HG02870 (cell line): ENCODE measurements around the gene ZNF493.

Source experiments
- ATAC-seq: cut with Tn5 transposase; IDR thresholded peaks from one replicate; pipeline ENCODE4 v1.9.1; 2021; ENCODE audit warnings: mild to moderate bottlenecking, moderate library complexity; ENCODE audit not compliant: unreplicated experiment

Gene ZNF493

GRCh38 chr19:21396893-21397572 is at the start of gene ZNF493:
ZNF493 (plus strand) TSS chr19:21397133; CDS start chr19:21397238, 105 bp downstream.
- ATAC-seq, result peak; percentile 99

GRCh38 chr19:21352830-21353229 is 44.1 kb upstream of the ZNF493 start:
- ATAC-seq, result no peak

GRCh38 chr19:21358768-21359451 is 38.0 kb upstream of the ZNF493 start, which contains the start of gene ZNF738:
ZNF738 (plus strand) TSS chr19:21359000; CDS start chr19:21359141, 141 bp downstream.
- peak; percentile 98 for ATAC-seq

- ATAC-seq, result no peak
Measured at GRCh38 chr19:21362291-21362690, 34.6 kb upstream of the ZNF493 start.

GRCh38 chr19:21383980-21384582 is 12.9 kb upstream of the ZNF493 start:
- no peak for ATAC-seq

GRCh38 chr19:21396121-21396520 is 812 bp upstream of the ZNF493 start:
- ATAC-seq, result no peak

- ATAC-seq, result no peak
Measured at GRCh38 chr19:21398851-21399250, 1.9 kb downstream of the ZNF493 start.

GRCh38 chr19:21402303-21402985 is 5.5 kb downstream of the ZNF493 start:
- ATAC-seq, result no peak

- no peak for ATAC-seq
Measured at GRCh38 chr19:21410166-21410565, 13.2 kb downstream of the ZNF493 start.

- ATAC-seq, result no peak
Measured at GRCh38 chr19:21422244-21422643, 25.3 kb downstream of the ZNF493 start.

GRCh38 chr19:21423057-21424041 is 26.4 kb downstream of the ZNF493 start:
- ATAC-seq, result no peak

- ATAC-seq, result no peak
Measured at GRCh38 chr19:21430675-21431074, 33.7 kb downstream of the ZNF493 start.

- no peak for ATAC-seq
Measured at GRCh38 chr19:21432590-21432989, 35.7 kb downstream of the ZNF493 start.

GRCh38 chr19:21434516-21434915 is 37.6 kb downstream of the ZNF493 start:
- no peak for ATAC-seq

- no peak for ATAC-seq
Measured at GRCh38 chr19:21434967-21435544, 38.1 kb downstream of the ZNF493 start.

GRCh38 chr19:21439201-21439751 is 42.3 kb downstream of the ZNF493 start:
- ATAC-seq, result no peak

GRCh38 chr19:21440321-21440720 is 43.4 kb downstream of the ZNF493 start:
- ATAC-seq, result no peak

GRCh38 chr19:21451187-21451586 is 54.3 kb downstream of the ZNF493 start:
- no peak for ATAC-seq

- no peak for ATAC-seq
Measured at GRCh38 chr19:21454901-21455300, 58.0 kb downstream of the ZNF493 start.

GRCh38 chr19:21460686-21461085 is 63.8 kb downstream of the ZNF493 start:
- no peak for ATAC-seq
